ENCODE measurements around the gene ZNF155.

ZNF155 gene

DNA sequence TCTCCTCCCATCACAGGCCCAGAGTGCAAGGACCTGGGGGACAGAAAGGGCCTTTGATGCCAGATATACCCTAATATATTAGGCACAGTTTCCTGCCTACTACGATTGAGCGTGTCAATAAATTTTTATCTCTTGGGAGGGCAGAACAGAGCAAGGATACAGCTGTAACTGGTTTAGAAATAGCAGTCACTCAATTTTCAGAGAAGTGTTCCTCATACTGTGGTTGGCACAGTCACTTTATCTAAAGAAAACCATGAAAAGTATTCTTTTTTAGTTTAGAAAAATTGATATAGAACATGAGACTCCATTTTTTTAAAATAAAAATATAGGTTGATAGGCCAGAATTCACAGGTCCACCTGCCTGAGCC is 460 bp upstream of the ZNF155 start:
- Histone ChIP-seq H4K20me1 (ENCODE audit: insufficient read depth, low read length) (no peaks in the 10 kb centered on the region), H3K36me3 (replicated peaks; ENCODE audit: insufficient read depth, low read length) (no peaks in the 10 kb centered on the region), H3K27me3 (replicated peaks; ENCODE audit: insufficient read depth, low read length) (no peaks in the 10 kb centered on the region), H3K9ac (ENCODE audit: low read length) (no peak overlapping the region; the same call in 1 of the 2 replicates), H3K9me2 (replicated peaks; ENCODE audit: insufficient read depth, low read length) (no peaks in the 10 kb centered on the region), H3K9me3 (replicated peaks; ENCODE audit: insufficient read depth, low read length) (no peaks in the 10 kb centered on the region), H3K4me3 (ENCODE audit: low read length) (peak overlapping the region; percentile 73), H3K27ac (ENCODE audit: low read length) (no peak overlapping the region), H3K4me2 (ENCODE audit: low read depth, low read length) (peak overlapping the region; percentile 54; the same call in 1 of the 2 replicates), H3K4me1 (ENCODE audit: low read length) (no peaks in the 10 kb centered on the region), H3K79me2 (ENCODE audit: low read length) (no peaks in the 10 kb centered on the region), H3F3A (ENCODE audit: insufficient read depth, low read length) (no peaks in the 10 kb centered on the region), H2AFZ (ENCODE audit: low read length) (peak overlapping the region; percentile 86)
- TF ChIP-seq EZH2 (optimal IDR thresholded peaks at IDR 0.05; ENCODE audit: low read depth, low read length) (no peak), EZH2phosphoT487 (IDR thresholded peaks at IDR 0.05; ENCODE audit: low read length) (no peak)
- TF ChIP-seq, protein P1, sequence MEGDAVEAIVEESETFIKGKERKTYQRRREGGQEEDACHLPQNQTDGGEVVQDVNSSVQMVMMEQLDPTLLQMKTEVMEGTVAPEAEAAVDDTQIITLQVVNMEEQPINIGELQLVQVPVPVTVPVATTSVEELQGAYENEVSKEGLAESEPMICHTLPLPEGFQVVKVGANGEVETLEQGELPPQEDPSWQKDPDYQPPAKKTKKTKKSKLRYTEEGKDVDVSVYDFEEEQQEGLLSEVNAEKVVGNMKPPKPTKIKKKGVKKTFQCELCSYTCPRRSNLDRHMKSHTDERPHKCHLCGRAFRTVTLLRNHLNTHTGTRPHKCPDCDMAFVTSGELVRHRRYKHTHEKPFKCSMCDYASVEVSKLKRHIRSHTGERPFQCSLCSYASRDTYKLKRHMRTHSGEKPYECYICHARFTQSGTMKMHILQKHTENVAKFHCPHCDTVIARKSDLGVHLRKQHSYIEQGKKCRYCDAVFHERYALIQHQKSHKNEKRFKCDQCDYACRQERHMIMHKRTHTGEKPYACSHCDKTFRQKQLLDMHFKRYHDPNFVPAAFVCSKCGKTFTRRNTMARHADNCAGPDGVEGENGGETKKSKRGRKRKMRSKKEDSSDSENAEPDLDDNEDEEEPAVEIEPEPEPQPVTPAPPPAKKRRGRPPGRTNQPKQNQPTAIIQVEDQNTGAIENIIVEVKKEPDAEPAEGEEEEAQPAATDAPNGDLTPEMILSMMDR (IDR thresholded peaks at IDR 0.05; ENCODE audit: low read length): no peak
- no peak for DNase-seq

DNA sequence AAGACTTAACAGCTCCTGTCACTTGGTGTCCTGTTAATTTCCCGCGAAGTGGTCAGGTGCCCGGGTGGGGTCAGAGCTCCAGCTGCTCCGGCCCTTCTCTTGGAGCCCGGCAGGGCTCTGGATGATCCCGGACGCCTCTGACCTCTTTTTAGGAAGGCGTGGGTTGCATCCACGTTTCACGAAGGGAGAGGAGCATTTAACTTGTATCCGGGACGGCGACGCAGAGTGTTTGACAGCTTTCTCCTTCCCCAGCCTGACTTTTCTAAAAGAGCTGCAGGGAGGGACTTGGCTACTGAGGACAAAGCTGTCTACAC is 656 bp downstream of the ZNF155 start:
- Histone ChIP-seq H2AFZ (ENCODE audit: low read length) (peak overlapping the region; percentile 86), H3K4me2 (ENCODE audit: low read depth, low read length) (peak overlapping the region; percentile 54; the same call in 1 of the 2 replicates), H3K79me2 (ENCODE audit: low read length) (no peaks in the 10 kb centered on the region), H3K9me2 (replicated peaks; ENCODE audit: insufficient read depth, low read length) (no peaks in the 10 kb centered on the region), H3K27ac (ENCODE audit: low read length) (no peak overlapping the region), H3K36me3 (replicated peaks; ENCODE audit: insufficient read depth, low read length) (no peaks in the 10 kb centered on the region), H3F3A (ENCODE audit: insufficient read depth, low read length) (no peaks in the 10 kb centered on the region), H3K9ac (ENCODE audit: low read length) (no peak overlapping the region), H3K27me3 (replicated peaks; ENCODE audit: insufficient read depth, low read length) (no peaks in the 10 kb centered on the region), H3K4me1 (ENCODE audit: low read length) (no peaks in the 10 kb centered on the region), H4K20me1 (ENCODE audit: insufficient read depth, low read length) (no peaks in the 10 kb centered on the region), H3K4me3 (ENCODE audit: low read length) (peak overlapping the region; percentile 73), H3K9me3 (replicated peaks; ENCODE audit: insufficient read depth, low read length) (no peaks in the 10 kb centered on the region)
- DNase-seq: no peak
- TF ChIP-seq, protein P1 (IDR thresholded peaks at IDR 0.05; ENCODE audit: low read length): no peak
- TF ChIP-seq EZH2 (optimal IDR thresholded peaks at IDR 0.05; ENCODE audit: low read depth, low read length) (no peak), EZH2phosphoT487 (IDR thresholded peaks at IDR 0.05; ENCODE audit: low read length) (no peak)

GRCh38 chr19:43997631-43998290 is 13.8 kb downstream of the ZNF155 start:
- no peak for DNase-seq
- TF ChIP-seq EZH2 (optimal IDR thresholded peaks at IDR 0.05; ENCODE audit: low read depth, low read length) (no peak), EZH2phosphoT487 (IDR thresholded peaks at IDR 0.05; ENCODE audit: low read length) (no peak)
- TF ChIP-seq, protein P1 (IDR thresholded peaks at IDR 0.05; ENCODE audit: low read length): no peak

More at GRCh38 chr19:43997631-43998290, 13.8 kb downstream of the ZNF155 start:
- Histone ChIP-seq H3K9me3 (replicated peaks; ENCODE audit: insufficient read depth, low read length) (no peaks in the 10 kb centered on the region), H3K27me3 (replicated peaks; ENCODE audit: insufficient read depth, low read length) (no peaks in the 10 kb centered on the region), H3K9me2 (replicated peaks; ENCODE audit: insufficient read depth, low read length) (no peaks in the 10 kb centered on the region), H3K9ac (ENCODE audit: low read length) (no peak overlapping the region), H3K4me1 (ENCODE audit: low read length) (peaks cover 4% of the 10 kb centered on the region; the same call in 1 of the 2 replicates), H3K27ac (ENCODE audit: low read length) (no peak overlapping the region), H3F3A (ENCODE audit: insufficient read depth, low read length) (no peaks in the 10 kb centered on the region), H2AFZ (ENCODE audit: low read length) (no peak overlapping the region), H4K20me1 (ENCODE audit: insufficient read depth, low read length) (no peaks in the 10 kb centered on the region), H3K79me2 (ENCODE audit: low read length) (no peaks in the 10 kb centered on the region), H3K4me2 (ENCODE audit: low read depth, low read length) (no peak overlapping the region), H3K4me3 (ENCODE audit: low read length) (no peak overlapping the region), H3K36me3 (replicated peaks; ENCODE audit: insufficient read depth, low read length) (no peaks in the 10 kb centered on the region)
